Measurements from ENCODE around the gene GPC3.

The GPC3 gene

DNA sequence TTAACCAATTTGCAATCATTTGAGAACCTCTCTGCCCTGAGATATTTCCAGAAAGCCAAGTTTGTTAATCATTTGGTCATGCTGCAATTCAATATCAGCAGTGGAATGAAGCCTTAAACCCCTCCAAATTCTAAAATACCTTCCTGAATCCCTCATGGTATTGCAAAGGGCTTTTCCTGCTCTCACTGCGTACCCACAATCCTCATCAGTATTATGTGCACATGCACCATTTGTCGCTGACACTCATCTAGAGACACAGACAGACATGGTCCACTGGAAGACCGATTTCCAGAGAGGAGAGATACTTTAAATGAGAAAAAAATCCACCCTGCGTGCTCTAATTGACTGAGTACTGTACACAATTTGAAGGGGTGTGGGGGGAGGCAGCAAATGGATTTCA is 104.4 kb downstream of the GPC3 start:
- no peak for DNase-seq

DNA sequence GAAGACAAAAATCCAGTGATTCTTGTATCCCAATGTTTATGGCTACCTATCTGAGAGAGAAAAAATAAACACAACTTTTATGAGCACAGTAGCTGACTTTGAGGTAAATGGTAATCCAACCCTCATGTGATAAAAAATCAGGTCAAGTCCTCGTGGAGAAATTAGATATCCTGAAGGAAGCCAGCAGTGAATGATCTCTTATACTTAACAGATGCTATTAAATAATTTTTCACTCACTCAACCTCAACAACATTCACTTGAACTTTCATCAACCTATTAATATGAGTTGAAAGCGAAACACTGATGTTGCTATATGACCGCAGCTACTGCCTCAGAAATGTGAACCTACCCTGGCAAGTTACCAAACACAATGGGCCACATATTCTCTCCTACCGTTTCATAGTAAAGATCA is 105.4 kb downstream of the GPC3 start:
- no peak for DNase-seq

DNA sequence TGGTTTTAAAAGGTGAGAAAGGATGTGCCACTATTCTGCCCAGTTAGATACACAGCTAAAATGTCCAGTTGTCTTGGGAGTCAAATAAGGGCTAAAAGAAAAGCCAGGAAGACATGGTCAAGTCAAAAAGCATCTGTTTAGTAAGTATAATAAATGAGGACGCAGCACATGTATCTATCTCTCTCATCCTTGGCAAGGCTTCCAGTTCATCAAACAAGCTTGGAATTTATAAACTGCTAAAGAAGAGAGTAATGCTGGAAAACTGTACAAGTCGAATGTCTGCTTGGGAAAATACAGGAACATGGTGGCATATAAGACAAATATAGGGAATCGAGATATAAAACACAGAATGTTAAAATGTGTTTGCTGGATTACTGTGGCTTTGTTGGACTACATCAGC is 106.7 kb downstream of the GPC3 start:
- no peak for DNase-seq

DNA sequence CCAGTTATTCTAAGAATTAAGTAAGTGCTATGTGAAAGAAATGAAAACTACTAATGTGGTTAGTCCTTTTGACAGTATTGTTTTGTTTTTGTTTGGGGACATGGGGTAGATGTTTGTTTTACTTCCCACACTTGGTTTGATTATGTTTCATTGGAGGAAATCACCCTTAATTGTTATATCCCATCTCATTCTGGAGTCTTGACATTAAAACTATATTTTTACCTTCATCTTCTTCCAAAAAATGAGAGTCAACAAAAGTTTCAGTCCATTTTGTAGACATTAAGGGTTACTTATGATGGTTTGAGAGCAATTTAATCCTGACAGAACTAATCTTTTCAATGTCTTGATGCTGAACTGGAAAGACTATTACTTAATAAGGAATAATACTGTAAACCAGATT is 108.7 kb downstream of the GPC3 start:
- no peak for DNase-seq

GRCh38 chrX:133869270-133869669 is 116.1 kb downstream of the GPC3 start:
- DNase-seq = no peak

- no peak for DNase-seq
These were observed 116.7 kb downstream of the GPC3 start for GRCh38 chrX:133868682-133869081.

GRCh38 chrX:133868250-133868649 is 117.1 kb downstream of the GPC3 start:
- no peak for DNase-seq

DNA sequence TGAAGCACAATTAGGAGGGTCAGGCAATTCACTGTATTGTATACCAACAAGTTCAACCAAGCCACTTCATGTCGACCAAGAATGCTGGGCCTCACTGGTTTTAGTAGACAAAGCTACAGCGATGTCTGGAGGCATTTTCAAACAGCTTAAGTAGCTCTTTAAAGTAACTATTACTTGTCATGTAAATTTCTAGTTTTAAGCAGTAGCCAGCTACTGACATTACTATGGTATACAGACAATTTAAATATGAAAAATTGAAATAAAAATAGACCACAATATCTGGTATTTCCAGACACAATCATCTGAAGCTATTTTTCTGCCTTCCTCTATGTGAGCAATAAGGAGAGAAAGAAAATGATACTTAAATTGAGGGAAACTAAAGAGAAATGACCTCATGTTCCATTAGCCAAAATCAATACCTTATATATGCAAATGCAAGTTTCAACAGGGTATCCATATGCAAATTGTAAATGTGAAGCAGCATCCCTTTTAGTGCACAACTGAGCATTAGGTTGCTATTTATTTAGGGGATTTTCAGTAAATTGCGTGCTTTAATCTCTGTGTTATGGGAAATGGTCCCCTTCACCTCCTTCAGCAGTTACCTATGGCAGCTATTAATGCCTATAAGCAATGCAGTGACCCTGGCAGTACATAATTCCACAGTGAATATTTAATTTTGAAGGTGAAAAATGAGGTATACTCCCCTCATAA is 119.5 kb downstream of the GPC3 start:
- no peak for DNase-seq

- DNase-seq = no peak
These were observed 121.2 kb downstream of the GPC3 start for GRCh38 chrX:133864236-133864635.

DNA sequence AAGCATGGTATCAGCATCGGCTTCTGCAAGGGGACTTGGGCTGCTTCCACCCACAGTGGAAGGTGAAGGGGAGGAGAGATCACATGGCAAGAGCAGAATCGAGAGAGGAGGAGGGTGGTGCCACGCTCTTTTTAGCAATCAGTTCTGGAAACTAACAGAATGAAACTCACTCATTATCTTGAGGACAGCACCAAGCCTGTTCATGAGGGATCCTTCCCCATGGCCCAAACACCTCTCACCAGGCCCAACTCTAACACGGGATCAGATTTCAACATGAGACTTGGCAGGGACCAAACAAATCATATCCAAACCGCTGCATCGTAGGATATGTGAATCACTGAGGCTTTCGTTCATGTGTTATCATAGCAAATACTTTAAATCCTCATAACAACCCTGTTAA is 125.5 kb downstream of the GPC3 start:
- DNase-seq = peak; percentile 44

- no peak for DNase-seq
These were observed 126.1 kb downstream of the GPC3 start for GRCh38 chrX:133859336-133859735.

DNA sequence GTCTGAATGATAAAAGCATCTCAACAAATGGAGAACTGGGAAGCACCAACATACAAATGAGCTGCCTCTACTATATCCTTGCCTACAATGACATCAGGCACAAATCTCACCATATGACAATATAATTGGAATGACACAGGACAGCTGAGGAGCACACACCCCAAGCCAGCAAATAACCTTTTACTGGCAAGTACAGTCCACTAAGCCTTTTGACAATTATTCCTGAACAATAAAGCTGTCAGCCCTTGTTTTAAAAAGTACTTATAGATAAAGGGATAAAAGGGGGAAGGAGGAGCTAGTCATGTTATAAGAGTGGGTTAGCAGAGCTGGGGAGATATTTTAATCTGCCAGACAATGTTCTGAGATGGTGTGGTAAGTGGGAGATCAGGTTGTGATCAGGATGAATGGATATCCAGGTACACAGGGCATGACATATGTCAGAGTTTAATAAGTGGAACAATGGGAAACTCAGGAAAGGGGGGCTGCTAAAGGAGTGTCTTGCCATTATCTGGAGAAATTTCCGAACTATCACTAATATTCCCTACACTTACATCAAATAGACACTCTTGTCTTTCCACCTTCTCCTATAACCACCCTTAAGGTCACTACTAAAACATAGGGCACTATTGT is 127.6 kb downstream of the GPC3 start:
- DNase-seq = no peak

- DNase-seq = no peak
These were observed 128.6 kb downstream of the GPC3 start for GRCh38 chrX:133856819-133857218.

DNA sequence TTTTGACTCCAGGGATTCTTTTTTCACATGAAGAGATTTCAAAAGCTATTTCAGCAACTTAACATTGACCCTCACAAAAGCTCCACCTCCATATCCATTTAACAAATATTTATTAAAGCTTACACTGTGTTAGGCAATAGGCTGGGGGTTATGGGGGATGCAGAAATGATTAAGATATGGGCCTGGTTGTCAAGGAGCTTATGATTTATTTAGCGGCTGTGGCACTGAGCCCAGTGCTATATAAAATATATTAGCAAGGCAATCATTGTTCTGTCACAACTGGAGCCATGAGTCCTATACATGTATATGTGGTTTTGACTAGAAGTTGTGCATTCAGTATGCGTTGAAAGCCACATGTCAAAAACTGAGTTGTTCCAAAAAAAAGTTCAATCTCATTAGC is 131.1 kb downstream of the GPC3 start:
- DNase-seq = peak; percentile 12

DNA sequence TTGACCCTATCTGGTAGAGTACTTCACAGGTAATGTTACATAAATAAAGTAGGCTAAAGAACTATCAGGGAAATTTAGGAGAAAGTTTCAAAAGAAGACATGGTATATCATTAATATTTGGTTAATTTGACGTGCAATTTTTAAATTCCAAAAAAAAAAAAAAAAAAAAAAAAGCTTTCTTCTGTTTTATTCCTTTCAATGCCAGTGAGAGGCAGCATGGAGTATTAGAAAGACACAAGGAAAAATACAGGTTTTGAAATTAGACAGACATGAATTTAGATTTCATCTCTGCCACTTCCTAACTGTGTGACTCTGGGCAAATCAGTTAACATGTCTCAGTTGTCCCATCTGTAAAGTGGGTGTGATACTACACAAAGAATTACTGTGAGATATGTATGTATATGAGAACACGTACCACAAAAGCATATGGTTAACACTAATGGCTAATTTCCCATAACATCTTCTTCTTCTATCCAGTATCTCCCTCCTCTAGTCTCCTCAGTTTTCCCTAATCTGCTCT is 132.5 kb downstream of the GPC3 start:
- no peak for DNase-seq

- no peak for DNase-seq
These were observed 133.0 kb downstream of the GPC3 start for GRCh38 chrX:133852401-133852800.

DNA sequence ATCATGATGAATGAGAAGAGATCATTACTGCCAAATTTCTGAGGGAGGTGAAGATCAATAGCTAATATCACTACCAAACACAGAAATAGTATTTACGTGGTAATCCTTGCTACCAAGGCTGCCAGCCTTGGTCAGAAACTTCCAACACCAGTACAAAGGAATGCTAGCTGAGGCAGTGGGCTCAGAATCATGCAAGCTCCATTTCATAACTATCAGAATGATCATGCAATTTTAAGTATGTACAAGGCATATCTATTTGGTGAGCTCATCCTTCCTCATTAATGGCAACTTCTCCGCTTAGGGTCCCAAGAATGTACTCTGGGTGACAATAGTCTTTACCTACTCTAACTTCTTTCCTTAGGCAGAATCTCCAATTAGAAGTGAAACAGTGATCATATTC is 135.0 kb downstream of the GPC3 start:
- peak; percentile 14 for DNase-seq

DNA sequence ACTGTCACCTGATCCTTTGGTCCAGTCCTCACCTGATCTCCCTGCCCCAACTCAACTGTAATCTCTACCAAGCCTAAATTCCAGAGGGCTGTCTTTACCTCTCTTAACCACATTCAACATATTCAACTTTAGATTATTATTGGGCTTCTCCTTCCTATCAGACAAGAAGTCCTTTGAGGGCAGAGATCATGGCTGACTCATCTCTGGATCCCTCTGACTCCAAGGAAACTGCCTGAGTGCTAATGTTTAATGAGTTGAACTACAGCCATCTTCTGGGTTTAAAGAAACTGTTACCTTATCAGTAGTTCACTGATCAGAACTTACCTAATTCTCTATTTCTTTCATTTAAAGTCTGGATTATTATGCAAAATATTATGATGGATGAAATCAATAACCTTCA is 135.7 kb downstream of the GPC3 start:
- peak; percentile 3 for DNase-seq

DNA sequence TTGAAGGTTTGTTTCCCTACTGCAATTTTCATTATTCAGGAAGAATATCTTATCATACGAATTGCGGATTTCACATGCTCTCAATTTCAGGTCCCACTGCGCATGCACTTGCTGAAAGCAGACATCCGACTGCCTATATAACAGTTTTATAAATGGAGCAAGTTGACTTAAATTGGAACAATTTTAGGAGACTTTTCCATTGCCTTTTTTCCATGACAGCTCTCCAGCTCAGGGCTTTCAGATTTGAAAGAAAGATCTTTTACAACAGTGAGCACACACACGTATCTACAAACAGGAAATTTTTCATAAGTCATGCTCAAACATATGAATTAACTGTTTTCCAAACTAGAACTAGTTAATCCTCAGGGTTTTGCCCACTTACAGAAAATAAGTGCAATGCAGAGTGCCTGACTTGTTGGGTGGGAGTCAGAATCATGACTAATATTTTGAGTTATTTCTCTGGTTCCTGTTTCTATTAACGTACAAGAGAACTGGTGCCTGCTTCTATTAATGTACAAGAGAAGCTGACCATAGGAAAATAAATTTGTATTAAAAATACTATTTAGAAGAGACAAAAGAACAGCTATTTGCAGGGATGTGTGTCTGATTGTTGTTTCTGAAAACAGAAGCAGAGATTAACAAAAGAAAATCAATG is 137.9 kb downstream of the GPC3 start:
- DNase-seq = no peak

GRCh38 chrX:133846311-133846710 is 139.1 kb downstream of the GPC3 start:
- DNase-seq = no peak

GRCh38 chrX:133840415-133840814 is 145.0 kb downstream of the GPC3 start:
- no peak for DNase-seq

- peak; percentile 24 for DNase-seq
These were observed 146.4 kb downstream of the GPC3 start for GRCh38 chrX:133838761-133839676.

- no peak for DNase-seq
These were observed 148.3 kb downstream of the GPC3 start for GRCh38 chrX:133837091-133837490.
